Measurements from ENCODE around the gene NDST1.

GRCh38 chr5:150553402-150553801 is 45.5 kb downstream of the NDST1 start:
- TF ChIP-seq CTCF (IDR thresholded peaks at IDR 0.05; ENCODE audit: insufficient read depth, low read length) (no peak), GABPA (IDR thresholded peaks at IDR 0.05; ENCODE audit: low read depth) (no peak)

Measured in HL-60 (cell line).